K562 (cell line): ENCODE measurements around the gene NECAB2. TPM values are rescaled to one million over a fixed set of nuclear protein-coding genes. Genes with fewer than 3 reads are reported as not detected.
A peak's percentile ranks its signal among the peaks of the same experiment; 100 is the strongest.

Experiments
- ATAC-seq: fragments of 200-7000 bp; cut with Tn5 transposase; 3 replicates; pipeline ENCODE4 v1.9.1; 2020; ENCODE audit warnings: moderate library complexity
- BruUV-seq: library from RNA; stranded (reverse); fragments of 400-500 nt; replicated peaks from 2 replicates; lab custom pipeline; 2021; lab: Mats Ljungman, UMichigan
- CTCF ChIA-PET: fragments of 300-600 bp; formaldehyde crosslinking; extraction: SDS; loops from one replicate; lab custom pipeline; 2021; ENCODE audit warnings: low intra/inter-chr PET ratio; lab: Yijun Ruan, JAX
- POLR2A ChIA-PET: fragments of 300-600, 350-650 bp; sonication (Branson Sonifier 250); formaldehyde crosslinking; extraction: SDS; loops from one replicate; lab custom pipeline; 2021; ENCODE audit warnings: antibody characterized with exemption, inconsistent platforms; lab: Yijun Ruan, JAX
- DNase-seq, 4 experiments: peaks; one replicate each; pipeline versions ENCODE4 v3.0.0 to v3.0.0-alpha.2; 2011 to 2018; ENCODE audit warnings: low spot score in 3 of 4, mixed read lengths in 3 of 4; ENCODE audit errors: extremely low read depth in 1 of 4
- FAIRE-seq: peaks from 2 replicates; lab custom pipeline; 2011; peaks lifted over from hg19 to GRCh38; lab: Jason Lieb, UNC
- H2AFZ ChIP-seq: 2 replicates; pipeline ENCODE4 v1.6.0; 2011; ENCODE audit warnings: low read depth, low read length, control low read depth, inconsistent platforms
- H3K27ac ChIP-seq: fragments of 200-600 bp; 3 replicates; pipeline ENCODE4 v1.8.0; 2011; ENCODE audit warnings: low read depth, mild to moderate bottlenecking, control low read depth, inconsistent platforms, low read length, moderate library complexity, mixed read lengths; ENCODE audit errors: extremely low read depth
- H3K27me3 ChIP-seq, 2 experiments: fragments of 300-600 bp in 1 of 2; 2 replicates in 1 of 2; 3 replicates in 1 of 2; pipeline versions ENCODE4 v1.6.0 to v1.8.0; 2011; ENCODE audit warnings: inconsistent platforms in 2 of 2, low read length in 2 of 2, mild to moderate bottlenecking in 1 of 2, mixed read lengths in 1 of 2, moderate library complexity in 1 of 2; ENCODE audit not compliant: control insufficient read depth in 2 of 2, insufficient read depth in 2 of 2
- H3K36me3 ChIP-seq: fragments of 300-600 bp; 3 replicates; pipeline ENCODE4 v1.8.0; 2011; ENCODE audit warnings: mild to moderate bottlenecking, low read length, inconsistent platforms; ENCODE audit not compliant: control insufficient read depth, insufficient read depth
- H3K4me1 ChIP-seq, 2 experiments: fragments of 200-600 bp in 1 of 2; replicated peaks in 1 of 2; 2 replicates in 1 of 2; 3 replicates in 1 of 2; pipeline versions ENCODE4 v1.5.1 to v1.8.0; 2011; ENCODE audit warnings: inconsistent platforms in 2 of 2, low read length in 2 of 2, mild to moderate bottlenecking in 1 of 2, mixed read lengths in 1 of 2, moderate library complexity in 1 of 2; ENCODE audit not compliant: control insufficient read depth in 2 of 2, insufficient read depth in 2 of 2
- H3K4me2 ChIP-seq: 2 replicates; pipeline ENCODE4 v1.6.1; 2011; ENCODE audit warnings: low read length, control low read depth, inconsistent platforms, mixed read lengths; ENCODE audit not compliant: insufficient read depth
- H3K4me3 ChIP-seq: fragments of 200-600 bp; sonication (generic), shearing (Covaris generic); 2 replicates; pipeline ENCODE4 v1.5.1; 2016; ENCODE audit warnings: control low read depth, inconsistent platforms
- H3K79me2 ChIP-seq: fragments of 200-600 bp; 3 replicates; pipeline ENCODE4 v1.8.0; 2011; ENCODE audit warnings: low read length, inconsistent platforms; ENCODE audit not compliant: control insufficient read depth, insufficient read depth
- H3K9ac ChIP-seq, 2 experiments: 2 replicates each; pipeline versions ENCODE4 v1.6.0 to v1.6.1; 2011; ENCODE audit warnings: low read depth in 2 of 2, low read length in 2 of 2, control low read depth in 1 of 2, inconsistent platforms in 1 of 2, mild to moderate bottlenecking in 1 of 2, mixed read lengths in 1 of 2; ENCODE audit not compliant: insufficient read depth in 1 of 2
- H3K9me1 ChIP-seq: one replicate; pipeline ENCODE4 v1.6.0; 2011; ENCODE audit warnings: inconsistent platforms, mild to moderate bottlenecking, low read length, moderate library complexity; ENCODE audit not compliant: control insufficient read depth, insufficient read depth
- H3K9me3 ChIP-seq: replicated peaks from 2 replicates; pipeline ENCODE4 v1.5.1; 2011; ENCODE audit warnings: low read depth, low read length, inconsistent platforms; ENCODE audit not compliant: control insufficient read depth, insufficient read depth
- H4K20me1 ChIP-seq: replicated peaks from 2 replicates; pipeline ENCODE4 v1.6.1; 2011; ENCODE audit warnings: low read length, inconsistent platforms, mixed read lengths; ENCODE audit not compliant: control insufficient read depth, insufficient read depth
- CHD2 ChIP-seq: IDR thresholded peaks from 2 replicates; pipeline ENCODE4 v1.6.1; 2011; ENCODE audit warnings: low read depth, low read length
- CREB5 ChIP-seq: fragments of 250-450 bp; sonication (Bioruptor Pico); IDR thresholded peaks from 2 replicates; pipeline ENCODE4 v1.5.0; 2020; ENCODE audit warnings: mild to moderate bottlenecking
- HBP1 ChIP-seq: fragments of 450-650 bp; formaldehyde crosslinking; IDR thresholded peaks from 2 replicates; pipeline ENCODE4 v1.4.0; 2022; ENCODE audit warnings: missing genetic modification characterization
- HDAC6 ChIP-seq: IDR thresholded peaks from 2 replicates; pipeline ENCODE4 v1.6.1; 2012; ENCODE audit warnings: low read depth, mild to moderate bottlenecking, control low read depth, inconsistent platforms, low read length, moderate library complexity
- HSF4 ChIP-seq: fragments of 250-450 bp; sonication (Bioruptor Pico); IDR thresholded peaks from 2 replicates; pipeline ENCODE4 v2.1.2; 2022; ENCODE audit warnings: mild to moderate bottlenecking, moderate library complexity, borderline replicate concordance
- REST ChIP-seq, 2 experiments: fragments of 450-650 bp; formaldehyde crosslinking in 1 of 2; IDR thresholded peaks; 2 replicates each; pipeline versions ENCODE4 v1.4.0 to v1.6.1; 2014 to 2020; ENCODE audit warnings: mild to moderate bottlenecking in 2 of 2, borderline replicate concordance in 1 of 2, low read depth in 1 of 2
- WGBS: fragments of 100-300 bp; shearing (Covaris generic); methylation state at CpG from one replicate; pipeline ENCODE4 v1.1.6; 2016; ENCODE audit warnings: low coverage, mixed read lengths; ENCODE audit not compliant: insufficient coverage; ENCODE audit errors: missing lambda C conversion rate; 5-methylcytosine and 5-hydroxymethylcytosine counted together
- in situ Hi-C: fragments of 300-500 bp; cut with MboI; formaldehyde crosslinking; loops from 4 replicates; pipeline ENCODE4 v1.15.0; 2018; ENCODE audit warnings: inconsistent platforms, mixed read lengths
- intact Hi-C: fragments of 100-400 bp; cut with micrococcal nuclease; formaldehyde crosslinking; loops from 2 replicates; pipeline ENCODE4 v1.14.2; 2022
- polyA plus RNA-seq, 8 experiments: library from polyadenylated mRNA; depleted of rRNA in 4 of 8; stranded (reverse) in 5 of 8; unstranded in 3 of 8; fragments of >200 nt; fragmentation: Nextera tagmentation in 2 of 8; fragmentation: Illumina TruSeq in 1 of 8; extraction: Ambion mirVana in 2 of 8; extraction: Trizol in 1 of 8; gene quantifications; 2 replicates each; pipeline versions ENCODE4 v1.2.1 to v1.2.3, GENCODE V29; 2011 to 2014; ENCODE audit warnings: inconsistent platforms in 1 of 8, missing spikeins in 1 of 8
- total RNA-seq, 7 experiments: library from RNA; depleted of rRNA in 6 of 7; stranded (reverse); fragments of >200 nt in 6 of 7; fragmentation: Illumina TruSeq in 2 of 7; extraction: Trizol in 2 of 7; gene quantifications; 2 replicates each; pipeline versions ENCODE4 v1.2.1 to v1.2.3, GENCODE V29; 2011 to 2021; ENCODE audit warnings: low replicate concordance in 1 of 7

NECAB2 gene
- total and polyA plus RNA-seq, 9 of the 15 experiments (the other 6 are each of a cell fraction or from before 2014, with no cell fraction given), result 0.03 to 0.28 TPM; not detected in 7

GRCh38 chr16:83971165-83972130 is 3.4 kb downstream of the NECAB2 start:
- ATAC-seq (no peak), FAIRE-seq (peak; percentile 58), DNase-seq (no peak)
- Histone ChIP-seq H4K20me1 (peaks cover 21% of the 10 kb centered on the region; the same call in 1 of the 2 replicates), H3K9me3 (no peaks in the 10 kb centered on the region), H3K27ac (no peak overlapping the region), H3K36me3 (no peaks in the 10 kb centered on the region), H2AFZ (no peak overlapping the region), H3K27me3 (peaks cover 28 to 67% of the 10 kb centered on the region in 2 experiments; a peak in 4 of 5 replicates), H3K9ac (no peak overlapping the region), H3K4me1 (peaks cover 0 to 24% of the 10 kb centered on the region in 2 experiments; a peak in 1 of 5 replicates), H3K4me2 (no peak overlapping the region), H3K9me1 (no peaks in the 10 kb centered on the region), H3K79me2 (no peaks in the 10 kb centered on the region), H3K4me3 (no peak overlapping the region)
- CTCF ChIA-PET, result interaction anchor here (1.6 kb wide), 1 partner anchor 94 kb away, joined by 4 read pairs; no protein-coding TSS in a partner anchor
- POLR2A ChIA-PET, result interaction anchor here (0.6 to 1.3 kb wide), 6 partner anchors 18 to 139 kb away, joined by 3 to 4 read pairs (median 3); partner anchors contain the start of gene OSGIN1
- no TSS peak for BruUV-seq
- in situ Hi-C loops (loop anchor here (10.0 kb wide), 1 partner anchor 73 kb away; the partner anchor contains the start of gene SLC38A8), intact Hi-C loops (no loop called here)
- WGBS, result 15% methylated on average over 24 of the region's 27 CpGs
- no peak for TF ChIP-seq CHD2
- no peak for TF ChIP-seq CREB5 (CRISPR knock-in tag)
- no peak for TF ChIP-seq HDAC6
- no peak for TF ChIP-seq HBP1 (CRISPR knock-in tag)
- no peak for TF ChIP-seq HSF4 (CRISPR knock-in tag)
- no peak for TF ChIP-seq REST (IDR thresholded peaks at IDR 0.05; ENCODE audit: borderline replicate concordance)
- no peak for TF ChIP-seq REST (CRISPR knock-in tag; IDR thresholded peaks at IDR 0.05; ENCODE audit: low read depth)
